Left ventricle myocardium inferior (tissue), 1 donor: Measurements from ENCODE around the gene CRTAP. TPM values are rescaled to one million over a fixed set of nuclear protein-coding genes. Genes with fewer than 3 reads are reported as not detected.
"Not testable (repeated sequence)": the region's sequence is repeated elsewhere in the genome, so short reads cannot be mapped to it uniquely, and the experiment has no call there.

Experiments used
- DNase-seq: peaks from one replicate; pipeline ENCODE4 v3.0.0-alpha.2; 2020
- H3K27ac ChIP-seq: fragments of 200-600 bp; replicated peaks from 2 replicates; pipeline ENCODE4 v1.8.0; 2021
- H3K27me3 ChIP-seq: fragments of 200-600 bp; 2 replicates; pipeline ENCODE4 v1.8.0; 2021; ENCODE audit warnings: low read depth
- H3K36me3 ChIP-seq: fragments of 200-600 bp; 2 replicates; pipeline ENCODE4 v1.8.0; 2021
- H3K4me1 ChIP-seq: fragments of 200-600 bp; 2 replicates; pipeline ENCODE4 v1.8.0; 2021
- H3K4me3 ChIP-seq: fragments of 200-600 bp; 2 replicates; pipeline ENCODE4 v1.8.0; 2021; ENCODE audit warnings: mild to moderate bottlenecking, moderate library complexity
- H3K9me3 ChIP-seq: fragments of 200-600 bp; replicated peaks from 2 replicates; pipeline ENCODE4 v1.8.0; 2021
- CTCF ChIP-seq: fragments of 200-600 bp; IDR thresholded peaks from 2 replicates; pipeline ENCODE4 v1.8.0; 2021; ENCODE audit warnings: antibody characterized with exemption, mild to moderate bottlenecking, borderline replicate concordance
- intact Hi-C: fragments of 100-400 bp; cut with micrococcal nuclease; formaldehyde crosslinking; loops from one replicate; pipeline ENCODE4 v1.11.0; 2022
- total RNA-seq: library from RNA; stranded (reverse); fragmentation: NEBNext Ultra II Directional; extraction: Animal tissue kit (Norgen Biotek cat#: 25700); gene quantifications from one replicate; pipeline ENCODE4 v1.2.1, GENCODE V29; 2021
- donor health status: DM: no; HTN: yes; CAD: no; lungs with severe emphysema.

The CRTAP gene
- total RNA-seq, 1 donor from 2014 or later = 95.1 TPM

- TF ChIP-seq CTCF = no peak
- Histone ChIP-seq H3K27me3 (no peaks in the 10 kb centered on the region), H3K36me3 (no peaks in the 10 kb centered on the region), H3K27ac (no peak overlapping the region), H3K9me3 (no peaks in the 10 kb centered on the region), H3K4me1 (peaks cover 23% of the 10 kb centered on the region), H3K4me3 (no peak overlapping the region)
- DNase-seq = no peak
- intact Hi-C loops = no loop called here
These were observed 13.6 kb upstream of the CRTAP start for GRCh38 chr3:33100229-33100628.

- no peak overlapping the region for H3K4me3 ChIP-seq
- intact Hi-C loops = no loop called here
These were observed 10.8 kb upstream of the CRTAP start for GRCh38 chr3:33103034-33103433.

GRCh38 chr3:33103480-33103879, 10.3 kb upstream of the CRTAP start:
- Histone ChIP-seq H3K27me3 (no peaks in the 10 kb centered on the region), H3K36me3 (no peaks in the 10 kb centered on the region), H3K27ac (no peak overlapping the region), H3K9me3 (no peaks in the 10 kb centered on the region), H3K4me1 (no peaks in the 10 kb centered on the region), H3K4me3 (no peak overlapping the region)
- no peak for DNase-seq
- intact Hi-C loops = no loop called here
- no peak for TF ChIP-seq CTCF

More at GRCh38 chr3:33103034-33103433, 10.8 kb upstream of the CRTAP start:
- Histone ChIP-seq H3K27ac (no peak overlapping the region), H3K36me3 (no peaks in the 10 kb centered on the region), H3K27me3 (no peaks in the 10 kb centered on the region), H3K4me1 (no peaks in the 10 kb centered on the region), H3K9me3 (no peaks in the 10 kb centered on the region)
- no peak for TF ChIP-seq CTCF
- DNase-seq = no peak

GRCh38 chr3:33104803-33105202, 9.0 kb upstream of the CRTAP start:
- no peak for TF ChIP-seq CTCF
- DNase-seq = no peak

GRCh38 chr3:33105341-33105948, 8.4 kb upstream of the CRTAP start:
- no peaks in the 10 kb centered on the region for H3K36me3 ChIP-seq

More at GRCh38 chr3:33104803-33105202, 9.0 kb upstream of the CRTAP start:
- Histone ChIP-seq H3K9me3 (no peaks in the 10 kb centered on the region), H3K27ac (no peak overlapping the region), H3K4me3 (no peak overlapping the region), H3K36me3 (no peaks in the 10 kb centered on the region), H3K27me3 (no peaks in the 10 kb centered on the region), H3K4me1 (no peaks in the 10 kb centered on the region)
- intact Hi-C loops = no loop called here

GRCh38 chr3:33106854-33107253, 7.0 kb upstream of the CRTAP start:
- H3K27me3 ChIP-seq, H3K36me3 ChIP-seq, intact Hi-C loops, H3K4me3 ChIP-seq, H3K27ac ChIP-seq, H3K9me3 ChIP-seq, H3K4me1 ChIP-seq, DNase-seq: not testable (repeated sequence)

More at GRCh38 chr3:33105341-33105948, 8.4 kb upstream of the CRTAP start:
- no peak for TF ChIP-seq CTCF
- no peak overlapping the region for H3K27ac ChIP-seq
- DNase-seq = no peak
- intact Hi-C loops = no loop called here
- H3K4me3 ChIP-seq = no peak overlapping the region
- no peaks in the 10 kb centered on the region for H3K27me3 ChIP-seq
- H3K9me3 ChIP-seq = no peaks in the 10 kb centered on the region
- H3K4me1 ChIP-seq = no peaks in the 10 kb centered on the region
